Suppressor macrophage treated with lipopolysaccharide for 1 hour (primary cell): ENCODE data around the gene ADAMTS14.
"Not testable (repeated sequence)": the region's sequence is repeated elsewhere in the genome, so short reads cannot be mapped to it uniquely, and the experiment has no call there.

Experiments used
- DNase-seq, 3 donors: peaks; one replicate each; pipeline ENCODE4 v3.0.0-alpha.2; 2020 to 2022

Gene ADAMTS14

DNA sequence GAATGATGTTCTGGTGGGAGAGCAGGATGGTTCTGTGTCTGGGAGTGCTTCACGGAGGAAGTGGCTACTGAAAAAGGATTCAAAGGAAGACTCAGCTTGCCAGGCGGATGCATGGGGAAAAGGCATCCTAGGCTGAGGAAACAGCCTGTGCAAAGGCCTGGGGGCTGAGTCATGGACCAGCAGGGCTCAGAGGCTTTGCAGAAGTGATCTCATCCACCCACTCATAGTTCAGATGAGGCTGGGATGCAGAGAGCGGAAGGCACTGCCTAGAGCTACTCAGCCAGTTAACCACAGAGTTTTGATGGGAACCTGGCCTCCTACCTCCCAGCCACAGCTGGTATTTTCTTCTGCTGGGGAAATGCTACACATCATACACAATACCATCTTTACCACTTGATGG is 15.8 kb upstream of the ADAMTS14 start:
- peak; percentile 92 to 95 (median 94) for DNase-seq

DNA sequence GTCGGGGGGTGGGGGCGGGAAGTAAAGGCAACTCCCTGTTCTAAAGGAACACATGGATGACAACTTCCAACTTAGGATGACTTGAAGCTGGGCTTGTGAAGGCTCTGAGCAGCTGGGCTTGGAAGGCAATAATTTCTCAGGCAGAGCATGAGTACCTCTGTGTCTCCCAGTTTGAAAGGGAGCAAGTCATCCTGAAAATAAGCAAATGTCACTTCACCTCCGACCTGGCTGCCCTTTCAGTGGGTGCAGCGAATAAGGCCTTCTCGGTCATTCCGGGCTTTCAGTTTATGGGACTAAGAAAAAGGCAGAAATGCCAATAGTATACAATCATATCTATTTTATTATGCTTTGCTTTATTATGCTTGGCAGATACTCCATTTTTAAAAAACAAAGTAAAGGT is 15.3 kb upstream of the ADAMTS14 start:
- DNase-seq: no peak

DNA sequence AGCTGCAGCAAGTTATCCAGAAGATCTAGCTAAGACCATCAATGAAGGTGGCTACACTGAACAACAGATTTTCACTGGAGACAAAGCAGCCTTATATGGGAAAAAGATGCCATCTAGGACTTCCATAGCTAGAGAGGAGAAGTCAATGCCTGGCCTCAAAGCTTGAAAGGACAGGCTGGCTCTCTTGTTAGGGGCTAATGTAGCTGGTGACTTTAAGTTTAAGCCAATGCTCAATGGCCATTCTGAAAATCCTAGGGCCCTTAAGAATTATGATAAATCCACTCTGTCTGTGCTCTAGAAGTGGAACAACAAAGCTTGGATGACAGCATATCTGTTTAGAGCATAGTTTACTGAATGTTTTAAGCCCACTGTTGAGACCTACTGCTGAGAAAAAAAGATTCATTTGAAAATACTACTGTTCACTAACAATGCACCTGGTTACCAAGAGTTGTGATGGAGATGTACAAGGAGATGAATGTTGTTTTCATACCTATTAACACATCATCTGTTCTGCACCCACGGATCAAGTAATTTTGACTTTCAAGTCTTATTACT is 13.6 kb upstream of the ADAMTS14 start:
- DNase-seq: no peak

DNA sequence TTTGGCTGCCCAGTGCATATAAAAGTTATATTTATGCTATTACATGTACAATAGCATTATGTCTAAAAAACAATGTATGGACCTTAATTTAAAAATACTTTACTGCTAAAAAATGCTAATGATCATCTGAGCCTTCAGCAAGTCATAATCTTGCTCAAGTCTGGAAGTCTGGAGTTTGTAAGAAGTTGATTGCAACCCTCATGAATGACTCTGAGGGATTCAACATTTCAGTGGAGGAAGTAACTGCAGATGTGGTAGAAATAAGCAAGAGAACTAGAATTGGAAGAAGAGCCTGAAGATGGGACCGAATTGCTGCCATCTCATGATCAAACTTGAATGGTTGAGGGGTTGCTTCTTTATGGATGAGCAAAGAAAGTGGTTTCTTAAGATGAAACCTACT is 13.0 kb upstream of the ADAMTS14 start:
- DNase-seq: peak; percentile 24 to 62 (median 62)

DNA sequence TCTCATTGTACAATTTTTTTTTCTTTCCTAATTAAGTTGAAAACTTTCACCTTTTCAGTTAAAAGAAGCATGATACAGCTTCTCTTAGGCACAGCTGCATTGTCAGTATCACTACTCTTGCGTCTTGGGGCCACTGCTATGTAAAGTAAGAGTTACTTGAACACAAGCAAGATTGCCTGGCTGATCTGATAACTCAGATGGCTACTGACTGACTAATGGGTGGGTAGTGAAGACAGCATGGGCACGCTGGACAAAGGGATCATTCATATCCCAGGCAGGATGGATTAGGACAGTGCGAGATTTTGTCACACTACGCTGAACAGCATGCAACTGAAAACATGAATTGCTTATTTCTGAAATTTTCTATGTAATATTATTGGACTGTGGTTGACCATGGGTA is 11.6 kb upstream of the ADAMTS14 start:
- no peak for DNase-seq

DNA sequence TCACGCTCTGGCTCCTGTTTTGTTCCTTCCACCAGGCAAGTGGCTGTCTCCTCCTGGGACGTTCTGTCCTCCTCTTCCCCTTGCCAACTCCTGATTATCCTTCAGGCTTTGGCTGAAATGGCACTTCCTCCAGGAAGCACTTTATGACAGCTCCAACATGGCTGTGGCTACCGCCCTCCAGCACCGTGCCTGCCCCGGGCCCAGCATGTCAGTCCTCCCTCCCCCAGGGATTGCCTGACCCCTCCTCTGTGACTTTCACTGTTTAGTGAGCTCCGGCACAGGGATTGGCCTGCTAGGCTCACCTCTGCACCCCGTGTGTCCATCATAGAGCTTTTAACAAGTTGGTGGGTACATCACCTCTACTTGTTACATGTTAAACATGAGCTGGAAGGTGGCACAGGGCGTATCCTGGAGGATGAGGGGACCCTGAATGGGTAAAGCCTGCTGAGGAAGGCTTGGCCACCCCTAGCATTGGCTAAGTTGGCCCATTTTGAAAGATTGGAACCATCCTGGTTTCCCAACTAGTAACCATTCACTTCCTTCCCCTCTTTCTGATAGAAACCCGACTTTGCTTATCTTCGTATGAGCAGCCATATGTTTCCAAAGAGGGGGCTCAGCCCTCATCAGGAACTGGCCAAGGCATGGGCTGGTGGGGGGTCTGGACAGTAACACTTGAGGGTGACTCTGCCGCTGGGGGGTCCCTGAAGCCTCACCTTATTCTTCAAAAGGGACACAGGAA is 10.5 kb upstream of the ADAMTS14 start:
- DNase-seq: no peak

DNA sequence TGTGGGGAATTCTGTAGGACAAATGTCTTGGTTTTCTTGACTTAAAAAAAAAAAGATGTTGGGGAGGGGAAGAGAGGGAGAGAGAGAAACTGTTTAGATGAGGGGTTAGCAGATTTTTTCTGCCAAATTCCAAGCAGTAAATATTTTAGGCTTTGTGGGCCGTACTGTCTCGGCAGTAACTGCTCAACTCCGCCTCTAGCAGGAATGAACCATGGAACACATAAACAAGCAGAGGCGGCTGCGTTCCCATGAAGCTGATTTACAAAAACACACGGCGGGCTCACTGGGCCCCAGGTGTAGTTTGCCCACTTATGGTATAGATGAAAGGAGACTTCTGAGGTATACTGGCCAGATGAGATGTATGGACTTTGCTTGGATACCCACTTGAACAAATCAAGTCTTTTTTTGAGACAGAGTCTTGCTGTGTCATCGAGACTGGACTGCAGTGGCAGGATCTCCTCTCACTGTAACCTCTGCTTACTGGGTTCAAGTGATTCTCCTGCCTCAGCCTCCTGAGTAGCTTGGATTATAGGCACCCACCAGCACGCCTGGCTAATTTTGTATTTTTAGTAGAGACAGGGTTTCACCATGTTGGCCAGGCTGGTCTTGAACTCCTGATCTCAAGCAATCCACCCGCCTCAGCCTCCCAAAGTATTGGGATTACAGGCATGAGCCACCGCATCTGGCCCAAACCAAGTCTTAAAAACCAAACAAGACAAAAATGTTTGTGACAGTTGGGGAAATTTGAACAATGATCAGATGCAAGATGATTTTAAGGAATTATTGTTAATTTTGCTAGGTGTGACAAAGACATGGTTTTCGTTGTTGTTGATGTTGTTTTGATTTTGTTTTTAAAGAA is 9.7 kb upstream of the ADAMTS14 start:
- no peak for DNase-seq

DNA sequence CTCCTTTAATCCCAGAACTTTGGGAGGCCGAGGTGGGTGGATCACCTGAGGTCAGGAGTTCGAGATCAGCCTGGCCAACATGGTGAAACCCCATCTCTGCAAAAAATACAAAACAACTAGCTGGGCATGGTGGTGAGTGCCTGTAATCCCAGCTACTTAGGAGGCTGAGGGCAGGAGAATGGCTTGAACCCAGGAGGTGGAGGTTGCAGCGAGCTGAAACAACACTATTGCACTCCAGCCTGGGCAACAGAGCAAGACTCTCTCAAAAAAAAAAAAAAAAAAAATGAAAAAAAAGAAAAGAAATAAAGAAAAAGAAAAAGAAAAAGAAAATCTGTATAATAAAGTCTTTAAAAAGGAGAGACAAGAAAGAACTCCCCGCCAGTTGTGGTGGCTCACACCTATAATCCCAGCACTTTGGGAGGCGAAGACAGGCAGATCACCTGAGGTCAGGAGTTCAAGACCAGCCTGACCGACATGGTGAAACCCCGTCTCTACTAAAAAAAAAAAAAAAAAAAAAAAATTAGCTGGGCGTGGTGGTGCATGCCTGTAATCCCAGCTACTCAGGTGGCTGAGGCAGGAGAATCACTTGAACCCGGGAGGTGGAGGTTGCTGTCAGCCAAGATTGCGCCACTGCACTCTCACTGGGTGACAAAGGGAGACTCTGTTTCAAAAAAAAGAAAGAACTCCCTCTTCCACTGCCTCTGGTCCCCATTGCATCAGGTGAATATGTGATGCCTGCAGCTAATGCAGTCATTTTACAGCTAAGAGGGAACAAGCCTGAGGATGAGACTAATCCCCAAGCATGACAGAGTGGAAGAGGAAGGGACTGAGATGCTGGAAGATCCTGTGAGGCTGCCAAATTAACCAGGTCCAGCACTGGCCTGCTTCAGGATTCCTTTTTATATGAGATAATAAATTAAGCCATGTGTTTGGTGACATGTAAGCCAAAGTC is 8.6 kb upstream of the ADAMTS14 start:
- DNase-seq: not testable (repeated sequence)

DNA sequence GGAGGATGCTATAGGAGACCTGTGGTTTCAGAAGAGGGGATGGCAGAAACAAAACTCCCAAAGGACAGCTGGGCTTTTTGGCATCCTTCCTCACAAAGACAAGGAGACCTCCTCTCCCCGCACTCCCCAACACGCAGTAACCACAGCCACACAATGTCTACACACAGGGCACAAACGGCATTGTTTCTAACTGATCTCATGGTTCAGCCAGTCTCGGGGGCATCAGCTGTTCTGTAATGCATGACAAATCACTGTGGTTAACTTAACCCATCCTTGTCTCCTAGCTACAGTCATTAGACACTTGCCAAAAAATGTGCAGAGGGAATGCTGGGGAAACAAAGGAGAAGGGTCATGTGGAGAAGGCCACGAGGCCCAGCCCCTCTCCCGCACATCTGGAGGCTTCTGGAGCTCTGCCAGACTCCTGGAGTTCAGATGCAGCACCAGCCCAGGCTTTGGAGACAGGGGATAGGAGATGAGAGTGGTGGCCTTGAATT is 7.6 kb upstream of the ADAMTS14 start:
- DNase-seq: no peak

DNA sequence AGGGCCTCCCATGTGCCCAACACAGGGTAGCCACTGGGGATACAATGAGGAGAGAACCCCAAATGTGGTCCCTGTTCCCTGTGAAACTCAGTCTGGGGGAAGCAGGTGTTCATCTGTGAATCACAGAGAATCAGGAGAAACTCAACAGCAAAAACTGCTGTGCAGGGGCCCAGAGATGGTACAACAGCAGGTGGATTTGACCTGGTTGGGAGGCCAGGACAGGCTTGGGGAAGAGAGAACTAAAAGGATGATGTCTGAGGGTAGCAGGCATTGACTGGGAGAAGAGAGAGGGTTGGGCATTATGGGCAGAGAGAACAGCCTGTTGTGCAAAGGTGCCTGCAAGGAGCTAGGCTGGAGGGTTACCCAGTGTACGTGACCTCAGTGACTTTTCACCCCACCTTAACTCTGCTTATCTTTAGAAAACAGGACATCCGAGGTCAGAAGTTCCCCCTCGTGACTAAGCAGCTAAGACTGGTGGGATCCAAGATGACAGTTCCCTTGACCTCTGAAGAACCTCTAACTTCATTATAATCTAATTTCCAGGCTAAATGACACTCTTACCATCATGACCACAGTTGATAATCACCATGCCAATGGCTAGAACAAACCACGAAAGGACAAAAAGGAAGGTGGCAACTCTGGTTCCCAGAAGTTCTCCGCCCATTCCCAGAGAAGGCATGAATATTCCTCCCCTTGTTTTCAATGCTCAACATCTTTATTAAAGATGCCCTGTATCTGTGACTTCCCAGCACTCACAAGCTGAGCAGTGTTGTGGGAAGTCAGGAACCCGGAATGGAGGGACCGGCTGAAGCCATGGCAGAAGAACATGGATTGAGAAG is 5.1 kb upstream of the ADAMTS14 start:
- no peak for DNase-seq

DNA sequence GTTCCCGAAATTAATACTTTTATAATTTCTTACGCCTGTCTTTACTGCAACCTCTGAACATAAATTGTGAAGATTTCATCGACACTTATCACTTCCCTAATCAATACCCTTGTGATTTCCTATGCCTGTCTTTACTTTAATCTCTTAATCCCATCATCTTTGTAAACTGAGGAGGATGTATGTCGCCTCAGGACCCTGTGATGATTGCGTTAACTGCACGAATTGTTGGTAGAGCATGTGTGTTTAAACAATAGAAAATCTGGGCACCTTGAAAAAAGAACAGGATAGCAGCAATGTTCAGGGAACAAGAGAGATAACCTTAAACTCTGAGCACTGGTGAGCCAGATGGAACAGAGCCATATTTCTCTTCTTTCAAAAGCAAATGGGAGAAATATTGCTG is 4.5 kb upstream of the ADAMTS14 start:
- DNase-seq: not testable (repeated sequence)

DNA sequence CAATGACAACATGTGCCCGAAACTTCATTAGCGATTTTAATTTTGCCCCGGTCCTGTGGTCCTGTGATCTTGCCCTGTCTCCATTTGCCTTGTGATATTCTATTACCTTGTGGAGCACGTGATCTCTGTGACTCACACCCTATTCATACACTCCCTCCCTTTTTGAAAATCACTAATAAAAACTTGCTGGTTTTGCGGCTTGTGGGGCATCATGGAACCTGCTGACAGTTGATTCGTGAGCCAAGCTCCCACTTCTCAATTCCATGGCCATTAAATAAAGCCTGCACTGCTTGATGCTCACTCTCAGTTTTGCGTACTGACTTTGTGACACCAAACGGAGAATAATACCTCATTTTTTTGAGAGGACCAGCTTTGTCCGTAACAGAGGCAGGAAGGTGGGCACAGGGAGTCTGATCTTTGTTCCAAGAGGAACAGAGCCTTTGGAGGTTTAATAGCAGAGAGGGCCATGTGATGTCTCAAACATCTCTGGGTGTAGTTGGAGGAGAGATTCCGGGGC is 3.8 kb upstream of the ADAMTS14 start:
- no peak for DNase-seq

DNA sequence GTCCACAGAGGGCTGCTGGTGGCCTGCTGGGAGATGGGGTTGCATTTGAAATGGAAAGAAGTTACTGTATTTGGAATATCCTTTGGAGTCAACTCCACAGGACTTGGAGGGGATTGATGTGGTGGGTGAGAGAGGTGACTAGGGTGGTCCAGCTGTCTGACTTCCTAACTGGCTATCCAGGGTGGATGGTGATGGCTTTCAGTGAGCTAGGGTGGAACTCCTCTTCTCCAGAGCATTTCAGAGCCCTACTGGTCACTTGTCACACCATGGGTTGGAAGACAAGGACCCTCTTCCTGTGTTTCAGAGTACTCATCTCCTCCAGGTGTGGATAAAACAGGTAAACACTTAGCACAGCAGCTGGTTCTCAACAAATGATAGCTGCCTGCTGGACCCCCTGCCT is 3.3 kb upstream of the ADAMTS14 start:
- no peak for DNase-seq

DNA sequence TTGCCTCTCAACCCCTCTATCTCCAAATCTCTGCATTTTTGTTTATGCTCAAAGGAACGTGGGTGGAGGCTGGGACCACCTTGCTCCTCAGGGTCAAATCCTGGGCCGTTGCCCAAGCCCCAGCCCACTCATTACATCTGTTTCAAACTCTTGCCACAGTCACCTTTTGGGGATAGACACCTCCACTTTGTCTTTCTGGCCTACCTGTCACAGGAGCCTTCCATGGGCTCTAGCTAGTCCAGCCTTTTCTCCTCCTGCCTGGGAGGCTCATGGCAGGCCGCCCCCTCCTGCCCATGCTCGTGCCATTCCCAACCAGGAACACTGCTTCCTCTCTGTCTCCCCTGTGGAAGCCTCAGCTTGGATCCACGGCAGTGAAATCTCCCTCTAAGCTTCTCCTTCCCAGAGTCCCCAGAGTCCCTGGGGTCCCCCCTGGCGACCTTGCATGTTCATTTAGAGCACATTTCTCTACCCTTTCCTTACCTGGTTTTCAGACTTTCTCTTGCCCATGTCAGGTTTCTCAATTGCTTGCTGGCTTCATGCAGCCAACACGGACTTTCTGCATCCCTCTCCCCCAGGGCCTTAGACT is 2.5 kb upstream of the ADAMTS14 start:
- DNase-seq: no peak

DNA sequence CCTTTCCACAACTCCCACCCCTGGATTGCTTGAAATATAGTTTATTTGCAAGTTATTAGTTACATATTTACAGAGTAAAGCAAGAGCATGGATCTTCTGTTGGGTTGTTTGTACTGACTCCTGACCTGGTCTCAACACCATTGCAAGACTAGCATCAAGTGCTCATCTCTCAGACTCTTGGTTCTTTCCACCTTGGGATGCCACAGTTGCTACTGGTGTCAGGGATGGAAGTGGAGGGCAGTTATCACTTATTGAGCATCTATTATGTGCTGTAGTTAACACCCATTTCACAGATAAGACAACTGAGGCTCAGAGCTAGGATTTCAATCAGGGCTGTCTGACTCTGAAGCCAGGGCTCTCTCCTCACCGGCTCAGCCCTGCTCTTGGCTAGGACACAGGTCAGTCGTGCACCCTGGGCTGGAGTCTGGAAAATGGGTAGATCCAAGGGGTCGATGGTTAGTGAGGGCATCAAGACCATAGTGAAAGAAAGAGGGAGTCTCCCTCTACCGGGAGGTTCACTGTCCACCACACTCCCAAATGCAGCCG is 614 bp upstream of the ADAMTS14 start:
- DNase-seq: no peak

DNA sequence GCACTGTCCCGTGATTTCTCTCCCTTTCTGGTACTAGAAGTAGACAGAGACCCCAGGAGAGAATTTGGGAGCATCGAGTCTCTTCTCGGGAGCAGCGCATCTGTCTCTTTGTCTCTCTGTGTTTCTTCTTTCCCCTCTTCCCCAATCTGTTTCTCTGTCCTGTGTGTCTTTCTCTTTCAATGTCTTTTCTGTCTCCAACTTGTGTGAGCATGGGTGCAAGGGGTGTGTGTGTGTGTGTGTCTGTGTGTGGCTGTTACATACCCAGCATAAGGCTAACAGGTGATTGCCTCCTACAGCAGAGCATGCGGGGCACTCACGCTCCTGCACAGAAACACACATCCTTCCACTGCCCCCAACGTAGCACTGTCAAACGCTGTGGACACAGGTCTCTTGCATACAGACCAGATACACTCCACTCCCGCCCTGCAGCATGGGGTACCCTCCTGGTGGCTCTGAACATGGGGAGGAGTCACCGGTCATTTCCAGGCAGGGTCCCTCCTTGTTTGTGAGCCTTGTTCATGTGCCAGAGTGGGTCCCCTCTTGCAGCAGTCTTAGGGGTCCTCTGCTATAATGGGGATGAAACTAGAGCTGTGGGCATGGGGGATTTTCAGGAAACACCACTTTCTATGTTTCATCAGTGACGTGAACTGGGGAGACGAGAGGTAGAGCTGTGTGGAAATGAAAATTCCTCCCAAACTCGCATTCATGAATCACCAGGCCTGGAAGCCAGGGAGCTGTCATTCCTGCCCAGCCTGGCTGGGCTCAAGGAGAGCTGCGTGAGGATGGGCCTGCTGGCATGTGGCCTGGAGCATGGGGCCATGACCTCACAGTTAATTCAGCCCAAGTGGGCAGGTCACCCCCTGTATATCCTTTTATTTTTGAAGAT is 980 bp downstream of the ADAMTS14 start:
- DNase-seq: no peak

DNA sequence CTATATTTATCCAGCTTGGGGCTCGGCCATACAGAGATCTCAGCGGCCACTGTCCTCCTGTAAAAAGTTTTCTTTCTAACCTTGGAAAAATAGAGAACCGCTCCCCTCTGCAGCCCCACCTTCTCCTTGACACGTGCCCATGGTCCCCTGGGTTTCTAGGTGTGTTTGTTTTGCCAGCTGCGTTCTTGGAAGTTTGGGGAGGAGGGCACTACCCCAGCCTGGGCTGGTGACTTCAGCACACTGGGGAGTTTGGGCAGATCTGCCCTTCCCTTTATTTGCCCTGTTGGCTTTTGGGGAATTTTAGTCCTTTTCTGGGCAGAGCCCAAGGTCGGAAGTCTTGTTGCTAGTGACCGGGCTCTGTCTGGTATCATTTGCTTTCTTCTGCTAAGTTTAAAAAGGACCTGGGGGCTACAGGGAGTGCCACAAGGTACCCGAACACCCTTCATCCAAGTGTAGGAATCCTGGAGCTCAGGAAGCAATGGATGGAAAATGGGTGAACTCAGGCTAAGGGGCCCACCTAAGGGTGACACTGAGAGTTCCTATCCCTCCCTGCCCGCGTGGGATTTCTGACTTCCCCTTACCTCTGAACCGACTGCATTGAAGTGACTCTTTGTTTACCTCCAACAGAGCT is 1.7 kb downstream of the ADAMTS14 start:
- DNase-seq: no peak

DNA sequence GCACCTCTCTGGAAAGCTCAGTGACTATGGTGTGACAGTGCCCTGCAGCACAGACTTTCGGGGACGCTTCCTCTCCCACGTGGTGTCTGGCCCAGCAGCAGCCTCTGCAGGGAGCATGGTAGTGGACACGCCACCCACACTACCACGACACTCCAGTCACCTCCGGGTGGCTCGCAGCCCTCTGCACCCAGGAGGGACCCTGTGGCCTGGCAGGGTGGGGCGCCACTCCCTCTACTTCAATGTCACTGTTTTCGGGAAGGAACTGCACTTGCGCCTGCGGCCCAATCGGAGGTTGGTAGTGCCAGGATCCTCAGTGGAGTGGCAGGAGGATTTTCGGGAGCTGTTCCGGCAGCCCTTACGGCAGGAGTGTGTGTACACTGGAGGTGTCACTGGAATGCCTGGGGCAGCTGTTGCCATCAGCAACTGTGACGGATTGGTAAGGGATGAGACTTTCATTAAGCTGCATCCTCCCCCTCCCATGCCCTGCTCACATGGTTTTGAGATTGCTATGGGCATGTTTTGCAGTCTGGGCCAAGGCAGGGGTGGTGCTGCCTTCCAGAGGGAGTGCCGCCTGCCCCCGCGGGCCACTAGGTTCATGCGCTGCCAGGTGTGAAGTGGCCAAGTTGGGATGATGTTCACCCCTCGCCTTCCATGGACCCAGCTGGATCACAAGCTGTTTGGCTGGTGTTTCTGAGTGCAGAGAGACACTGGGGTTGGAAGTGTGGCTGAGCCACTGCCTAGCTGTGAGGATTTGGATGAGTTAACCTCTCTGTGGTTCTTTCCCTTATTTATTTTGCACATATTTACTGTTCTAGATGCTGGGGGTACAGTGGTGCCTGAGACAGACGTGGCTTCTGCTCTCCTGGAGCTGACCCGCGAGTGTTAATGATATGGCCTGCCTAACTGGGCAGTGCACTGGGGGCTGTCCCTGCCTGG is 2.5 kb downstream of the ADAMTS14 start:
- no peak for DNase-seq
